ENCODE measurements around the gene KLHDC8A. TPM values are rescaled to one million over a fixed set of nuclear protein-coding genes. Genes with fewer than 3 reads are reported as not detected.

The KLHDC8A gene, protein sequence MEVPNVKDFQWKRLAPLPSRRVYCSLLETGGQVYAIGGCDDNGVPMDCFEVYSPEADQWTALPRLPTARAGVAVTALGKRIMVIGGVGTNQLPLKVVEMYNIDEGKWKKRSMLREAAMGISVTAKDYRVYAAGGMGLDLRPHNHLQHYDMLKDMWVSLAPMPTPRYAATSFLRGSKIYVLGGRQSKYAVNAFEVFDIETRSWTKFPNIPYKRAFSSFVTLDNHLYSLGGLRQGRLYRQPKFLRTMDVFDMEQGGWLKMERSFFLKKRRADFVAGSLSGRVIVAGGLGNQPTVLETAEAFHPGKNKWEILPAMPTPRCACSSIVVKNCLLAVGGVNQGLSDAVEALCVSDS
- total RNA-seq (2012; rRNA removed) (not detected in 2 replicates), polyA plus RNA-seq (2012; rRNA removed) (not detected in 2 replicates), Bru-seq, nascent RNA (not detected), BruChase-seq, experiment 1, labeled RNA remaining after a 6-hour chase (percentile 4 among the genes with signal in this experiment), BruChase-seq, experiment 2, labeled RNA remaining after a 2-hour chase (percentile 4 among the genes with signal in this experiment)
- polyA plus RNA-seq (2012; cell fraction: cytosol; rRNA removed) = 0.01 TPM in 1 of 2 replicates, not detected in the other
- 0.02 TPM in 1 of 2 replicates, not detected in the other for polyA plus RNA-seq (2012; cell fraction: nucleus; rRNA removed; ENCODE audit: low replicate concordance)
- long read RNA-seq = 0 reads

DNA sequence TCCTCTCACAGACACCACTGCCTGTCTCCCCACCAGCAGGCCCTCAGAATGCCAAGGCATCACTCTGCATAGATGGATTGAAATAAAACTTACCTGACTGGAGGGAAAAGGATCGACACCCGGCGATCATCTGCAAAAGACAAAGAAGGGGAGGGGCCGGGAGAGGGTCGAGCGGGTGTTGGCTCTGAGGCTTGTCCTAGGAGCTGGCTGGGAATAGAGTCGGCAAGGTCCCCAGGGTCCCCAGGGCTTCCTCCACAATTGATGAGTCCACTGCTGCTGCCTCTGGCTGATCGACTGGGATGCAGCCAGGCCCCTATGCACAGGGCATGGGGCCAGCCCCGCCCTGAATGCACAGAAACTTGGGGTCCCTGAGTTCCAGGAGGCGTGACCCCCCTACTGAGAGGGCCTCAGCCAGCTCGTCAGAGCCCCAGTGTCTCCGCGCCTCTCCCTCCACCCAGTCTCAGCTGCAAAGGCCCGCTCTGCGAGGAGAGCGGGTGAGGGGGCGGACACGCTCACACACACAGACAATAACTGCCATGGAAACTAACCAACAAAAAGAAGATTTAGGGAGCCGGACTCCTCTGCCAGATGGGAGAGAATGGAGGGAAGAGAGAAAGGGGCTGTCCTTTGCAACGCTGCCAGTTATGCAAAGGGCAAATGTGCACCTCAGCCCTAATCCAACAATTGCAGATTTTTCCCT lies at the start of gene KLHDC8A:
Gene KLHDC8A (minus strand): TSS at position 483 of the 700 bp plus-strand sequence. CDS start 13,318 bp downstream, outside the sequence.
- Histone ChIP-seq H2BK15ac (ENCODE audit: low read depth, low read length) (no peak within 1 kb of the TSS), H4K20me1 (ENCODE audit: insufficient read depth, low read length) (no peaks in the 10 kb centered on the region), H2BK5ac (ENCODE audit: low read depth, low read length, poor library complexity, severe bottlenecking) (no peak within 1 kb of the TSS), H2AFZ (replicated peaks; ENCODE audit: low read length, poor library complexity) (no peak within 1 kb of the TSS), H3K56ac (ENCODE audit: extremely low read depth, insufficient read depth, low read length) (no peak within 1 kb of the TSS), H3K27ac (ENCODE audit: insufficient read depth, low read length) (no peak within 1 kb of the TSS), H3K79me1 (ENCODE audit: low read depth in 1 of 2, low read length in 2 of 2) (no peaks in the 10 kb centered on the region), H3K9me1 (ENCODE audit: insufficient read depth, low read length) (no peaks in the 10 kb centered on the region), H2AK5ac (ENCODE audit: low read depth, low read length) (no peak within 1 kb of the TSS), H3K9ac (ENCODE audit: low read depth, low read length) (no peak within 1 kb of the TSS), H3K4me2 (ENCODE audit: low read depth, low read length) (no peak within 1 kb of the TSS), H4K5ac (ENCODE audit: low read depth, low read length) (no peak within 1 kb of the TSS), H2BK20ac (ENCODE audit: low read depth, low read length) (no peak within 1 kb of the TSS), H3K4ac (ENCODE audit: low read depth, low read length) (no peak within 1 kb of the TSS), H3K4me1 (ENCODE audit: control insufficient read depth, insufficient read depth, low read length) (no peaks in the 10 kb centered on the region; the same call in 1 of the 2 replicates), H2AK9ac (replicated peaks; ENCODE audit: low read depth, low read length, poor library complexity) (no peak within 1 kb of the TSS), H3K14ac (replicated peaks; ENCODE audit: low read depth, low read length) (no peak within 1 kb of the TSS), H4K91ac (ENCODE audit: insufficient read depth, low read depth, low read length) (no peak within 1 kb of the TSS), H3K9me3 (ENCODE audit: control insufficient read depth, insufficient read depth, low read length) (no peaks in the 10 kb centered on the region), H3K36me3 (ENCODE audit: control insufficient read depth, insufficient read depth, low read length) (no peaks in the 10 kb centered on the region), H3K18ac (ENCODE audit: low read depth, low read length) (no peak within 1 kb of the TSS), H3K4me3 (ENCODE audit: insufficient read depth, low read depth, low read length) (no peak within 1 kb of the TSS), H3K23ac (ENCODE audit: low read depth, low read length) (no peak within 1 kb of the TSS), H3K27me3 (ENCODE audit: control insufficient read depth, insufficient read depth, low read length) (peaks cover 53% of the 10 kb centered on the region), H2BK120ac (ENCODE audit: low read depth, low read length) (no peak within 1 kb of the TSS), H4K8ac (ENCODE audit: low read depth in 2 of 2, low read length in 2 of 2) (no peak within 1 kb of the TSS)
- ChIA-PET POLR2A (ENCODE audit: unreplicated experiment) (no interaction called here), CTCF (interaction anchor here (0.9 kb wide), 1 partner anchor 129 kb away, joined by 4 read pairs; no protein-coding TSS in a partner anchor)
- ATAC-seq (ENCODE audit: low read depth) = no peak; the same call in 1 of the 2 replicates
- no peak for TF ChIP-seq RAD21 (IDR thresholded peaks at IDR 0.05; ENCODE audit: low read length)
- TF ChIP-seq BHLHE40 (IDR thresholded peaks at IDR 0.05; ENCODE audit: low read depth, low read length) = no peak
- TF ChIP-seq, protein P1, sequence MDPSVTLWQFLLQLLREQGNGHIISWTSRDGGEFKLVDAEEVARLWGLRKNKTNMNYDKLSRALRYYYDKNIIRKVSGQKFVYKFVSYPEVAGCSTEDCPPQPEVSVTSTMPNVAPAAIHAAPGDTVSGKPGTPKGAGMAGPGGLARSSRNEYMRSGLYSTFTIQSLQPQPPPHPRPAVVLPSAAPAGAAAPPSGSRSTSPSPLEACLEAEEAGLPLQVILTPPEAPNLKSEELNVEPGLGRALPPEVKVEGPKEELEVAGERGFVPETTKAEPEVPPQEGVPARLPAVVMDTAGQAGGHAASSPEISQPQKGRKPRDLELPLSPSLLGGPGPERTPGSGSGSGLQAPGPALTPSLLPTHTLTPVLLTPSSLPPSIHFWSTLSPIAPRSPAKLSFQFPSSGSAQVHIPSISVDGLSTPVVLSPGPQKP (IDR thresholded peaks at IDR 0.05; ENCODE audit: borderline replicate concordance, low read depth, low read length) = no peak
- no peak for TF ChIP-seq CHD1 (IDR thresholded peaks at IDR 0.05; ENCODE audit: low read depth, low read length)
- no peak for TF ChIP-seq CEBPB (IDR thresholded peaks at IDR 0.05; ENCODE audit: low read depth, low read length)
- no peak for TF ChIP-seq MAZ (IDR thresholded peaks at IDR 0.05; ENCODE audit: borderline replicate concordance, low read depth, low read length)
- no TSS peak for BruUV-seq (replicated peaks)
- in situ Hi-C loops (cut with MboI; ENCODE audit: low sequenced_read_pairs) = no loop called here
- no CpG with 5 or more reads among the region's 20 CpGs for WGBS, 2 experiments (ENCODE audit: extremely low coverage in 2 of 2, insufficient read length in 1 of 2)
- intact Hi-C loops (cut with micrococcal nuclease) = loop anchor here (10.0 kb wide), 1 partner anchor 298 kb away; no protein-coding TSS in a partner anchor
- DNase-seq = no peak
- dilution Hi-C loops (cut with HindIII; ENCODE audit: low sequenced_read_pairs, unreplicated experiment) = no loop called here

Measured in IMR-90 (cell line).